Activated T-helper 17 cell treated with anti-CD3 and anti-CD28 coated beads, Interleukin-2, amount 50 U/mL, for 72 hours (primary cell): ENCODE data around the gene RNF126. TPM values are rescaled to one million over a fixed set of nuclear protein-coding genes. Genes with fewer than 3 reads are reported as not detected.
"Not testable (repeated sequence)": the region's sequence is repeated elsewhere in the genome, so short reads cannot be mapped to it uniquely, and the experiment has no call there.

Source experiments
- ATAC-seq: fragments of 150-1000 bp; cut with Tn5 transposase; replicated peaks from 2 replicates; pipeline ENCODE4 v1.10.0; 2021; ENCODE audit warnings: mild to moderate bottlenecking, moderate library complexity
- H3K27ac Mint-ChIP-seq: one replicate; pipeline ENCODE4 v1.8.0; 2022; ENCODE audit warnings: mixed read lengths
- H3K27me3 Mint-ChIP-seq: one replicate; pipeline ENCODE4 v1.8.0; 2022; ENCODE audit warnings: mixed read lengths
- H3K36me3 Mint-ChIP-seq: one replicate; pipeline ENCODE4 v1.8.0; 2022; ENCODE audit warnings: low read depth, mild to moderate bottlenecking, mixed read lengths
- H3K4me1 Mint-ChIP-seq: one replicate; pipeline ENCODE4 v1.8.0; 2022; ENCODE audit warnings: mixed read lengths
- H3K4me3 Mint-ChIP-seq: one replicate; pipeline ENCODE4 v1.8.0; 2022; ENCODE audit warnings: mild to moderate bottlenecking, mixed read lengths
- H3K9me3 Mint-ChIP-seq: one replicate; pipeline ENCODE4 v1.8.0; 2022; ENCODE audit warnings: mixed read lengths
- total RNA-seq, 2 donors: library from RNA; stranded (reverse); gene quantifications; one replicate each; pipeline ENCODE4 v1.2.3, GENCODE V29; 2022

The RNF126 gene
- total RNA-seq: 100 to 1,000 TPM in 1 of 2 donors, 10 to 100 TPM in 1; 74.0 to 103 TPM

DNA sequence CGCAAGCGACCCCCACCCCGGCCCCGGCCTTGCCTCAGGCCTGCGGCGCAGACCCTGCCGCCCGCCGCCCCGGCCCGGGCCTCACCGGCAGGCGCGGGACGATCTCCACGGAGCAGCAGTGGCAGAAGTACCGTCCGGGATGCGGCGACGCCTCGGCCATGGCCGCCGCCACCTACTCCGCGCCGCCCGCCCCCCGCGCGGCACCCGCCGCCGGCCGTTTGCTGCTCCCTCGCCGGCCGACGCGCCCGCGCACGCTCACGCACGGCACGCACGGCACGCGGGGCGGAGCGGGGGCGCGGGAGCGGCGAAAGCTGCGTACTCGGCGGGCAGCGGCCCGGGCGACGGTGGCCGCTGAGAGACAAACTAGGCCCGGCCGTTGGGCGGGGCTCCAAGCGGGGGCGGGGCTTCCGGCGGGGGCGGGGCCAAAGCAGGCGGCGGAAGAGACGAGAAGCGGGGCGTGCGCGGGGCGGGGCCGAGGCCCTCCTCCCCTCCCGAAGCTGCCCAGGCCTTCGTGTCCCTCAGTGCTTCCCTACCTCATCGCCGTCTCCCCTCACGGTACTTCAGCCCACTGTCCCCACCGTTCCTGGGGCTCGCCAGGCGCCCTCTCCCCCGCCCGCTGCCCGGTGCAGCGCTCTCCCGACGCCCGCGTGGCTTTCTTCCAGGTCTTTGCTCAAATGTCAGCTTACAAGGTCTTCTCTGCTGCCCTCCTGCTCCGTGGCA is at the start of gene RNF126:
RNF126 (minus strand) TSS at position 253 of the 720 bp plus-strand sequence; CDS start at position 160, 93 bp downstream.
- Mint-ChIP-seq H3K9me3 (no peaks in the 10 kb centered on the region), H3K4me3 (peak within 1 kb of the TSS; percentile 98), H3K27me3 (no peaks in the 10 kb centered on the region), H3K27ac (peak within 1 kb of the TSS; percentile 95), H3K36me3 (peaks cover 38% of the 10 kb centered on the region), H3K4me1 (peaks cover 6% of the 10 kb centered on the region)
- ATAC-seq: peak; percentile 52

GRCh38 chr19:711254-711653 is 48.2 kb upstream of the RNF126 start:
- ATAC-seq: no peak
- no peak overlapping the region for H3K4me3 Mint-ChIP-seq
- H3K36me3 Mint-ChIP-seq: no peaks in the 10 kb centered on the region
- H3K9me3 Mint-ChIP-seq: peaks cover 5% of the 10 kb centered on the region
- H3K27ac Mint-ChIP-seq: no peak overlapping the region
- H3K27me3 Mint-ChIP-seq: peaks cover 10% of the 10 kb centered on the region
- no peaks in the 10 kb centered on the region for H3K4me1 Mint-ChIP-seq

DNA sequence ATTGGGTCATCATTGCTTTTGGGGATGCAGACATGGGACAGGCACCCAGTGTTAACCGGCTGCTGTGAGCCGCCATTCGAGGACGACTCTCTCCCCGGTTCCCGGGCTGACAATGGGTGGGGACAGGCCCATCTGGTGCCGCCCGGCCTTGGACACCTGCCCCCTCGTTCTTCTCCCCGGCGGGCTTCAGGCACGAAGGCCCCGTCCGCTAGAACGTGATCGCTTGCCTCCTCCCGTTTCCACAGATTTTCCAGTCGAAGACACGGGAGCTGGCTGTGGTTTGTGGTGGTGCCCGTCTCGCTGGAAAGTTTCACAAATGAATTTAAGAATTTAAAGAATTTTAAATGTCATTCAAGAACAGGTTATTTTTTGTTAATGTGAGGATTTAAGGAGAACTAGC is 47.8 kb upstream of the RNF126 start:
- Mint-ChIP-seq H3K27ac (no peak overlapping the region), H3K27me3 (peaks cover 8% of the 10 kb centered on the region), H3K36me3 (no peaks in the 10 kb centered on the region)

GRCh38 chr19:709965-710571 is 47.1 kb upstream of the RNF126 start:
- Mint-ChIP-seq H3K4me1 (no peaks in the 10 kb centered on the region), H3K36me3 (no peaks in the 10 kb centered on the region), H3K9me3 (no peaks in the 10 kb centered on the region), H3K27ac (no peak overlapping the region), H3K27me3 (peaks cover 5% of the 10 kb centered on the region), H3K4me3 (no peak overlapping the region)
- ATAC-seq: no peak

More for the DNA sequence above, 47.8 kb upstream of the RNF126 start:
- no peak overlapping the region for H3K4me3 Mint-ChIP-seq
- ATAC-seq: no peak
- H3K4me1 Mint-ChIP-seq: no peaks in the 10 kb centered on the region
- peaks cover 3% of the 10 kb centered on the region for H3K9me3 Mint-ChIP-seq

DNA sequence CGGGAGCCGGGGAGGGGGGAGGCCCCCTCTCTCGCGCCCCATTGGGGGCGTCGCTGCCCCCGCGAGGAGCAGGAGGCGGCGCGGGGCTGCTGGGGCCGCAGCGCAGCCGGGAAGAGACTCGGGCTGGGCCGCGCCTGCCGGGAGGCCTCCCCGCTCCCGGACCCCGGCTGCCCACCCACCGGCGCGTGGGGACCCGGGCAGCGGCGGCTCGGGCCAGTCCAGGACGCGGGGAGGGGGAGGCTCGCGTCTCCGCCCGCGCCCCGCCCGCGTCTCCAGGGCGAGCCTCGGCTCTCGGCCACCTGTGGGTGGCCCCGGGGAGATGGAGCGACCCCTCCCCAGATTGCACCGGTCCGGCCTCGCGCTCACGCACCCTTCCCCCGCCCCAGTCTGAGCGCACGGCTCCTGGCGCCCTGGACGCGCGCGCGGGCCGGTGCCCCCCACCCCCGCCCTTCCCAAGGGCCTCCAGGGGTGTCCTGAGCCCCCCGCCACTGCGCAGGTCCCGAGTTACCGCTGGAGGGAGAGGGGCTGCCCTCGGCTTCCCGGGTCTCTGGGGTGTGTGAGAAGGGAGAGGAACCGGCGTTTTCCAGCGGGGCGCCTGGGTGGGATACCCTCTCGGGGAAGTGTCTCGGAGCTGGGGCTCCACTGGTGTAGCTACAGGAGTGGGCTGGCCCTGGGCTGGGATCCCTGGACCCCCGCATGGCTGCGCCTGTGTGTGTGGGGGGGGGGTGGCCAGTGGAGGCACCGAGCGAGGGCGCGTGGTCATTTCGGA is 46.4 kb upstream of the RNF126 start:
- Mint-ChIP-seq H3K27ac (no peak overlapping the region), H3K9me3 (no peaks in the 10 kb centered on the region), H3K36me3 (no peaks in the 10 kb centered on the region), H3K27me3 (peaks cover 5% of the 10 kb centered on the region), H3K4me3 (no peak overlapping the region), H3K4me1 (no peaks in the 10 kb centered on the region)
- ATAC-seq: no peak

DNA sequence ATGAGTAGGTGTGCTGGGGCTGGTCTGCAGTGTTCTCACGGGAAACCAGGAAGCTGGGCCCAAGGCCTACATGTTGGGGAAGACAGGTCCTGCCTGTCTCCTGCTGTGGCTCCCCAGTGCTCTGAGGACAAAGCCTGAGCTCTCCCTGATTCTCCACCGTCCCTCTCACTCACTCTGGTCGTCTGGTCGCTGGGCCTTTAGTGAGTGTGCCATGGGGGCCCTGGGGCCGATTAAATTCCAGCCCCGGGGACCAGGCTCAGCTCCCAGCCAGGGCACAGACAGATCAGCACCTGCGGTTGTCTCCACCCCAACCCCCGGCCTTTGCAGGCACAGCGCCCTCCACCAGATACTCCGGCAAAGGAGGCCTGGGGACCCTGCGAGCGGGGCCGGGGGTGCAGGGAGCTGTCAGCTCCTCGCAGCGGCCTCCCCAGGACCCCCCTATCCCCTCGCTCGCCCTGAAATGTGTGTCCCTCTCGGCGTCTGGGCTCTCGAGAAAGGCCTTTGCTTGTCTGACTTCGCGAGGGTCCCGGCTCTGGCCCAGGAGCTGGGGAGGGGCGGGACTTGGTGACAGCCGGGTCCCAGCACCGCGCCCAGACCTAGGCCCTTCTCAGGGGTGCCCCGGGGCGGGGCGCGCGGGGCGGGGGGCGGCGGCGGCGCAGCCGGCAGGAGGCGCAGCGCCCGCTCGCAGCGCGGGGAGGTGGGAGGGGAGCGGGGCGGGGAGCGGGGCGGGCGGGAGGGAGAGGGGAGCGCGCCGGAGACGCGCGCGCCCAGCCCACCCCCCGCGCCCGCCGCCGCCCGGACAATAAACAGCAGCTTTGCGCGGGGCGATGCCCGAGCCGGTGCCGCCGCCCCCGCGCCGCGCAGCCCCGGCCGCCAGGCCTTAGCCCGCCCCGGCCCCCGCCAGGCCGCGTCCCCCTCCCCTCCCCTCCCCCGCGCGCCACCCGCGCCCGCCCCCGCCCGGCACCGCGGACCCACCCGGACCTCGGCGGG is 45.4 kb upstream of the RNF126 start, which contains the start of gene PALM:
PALM (plus strand) TSS at position 782 of the 990 bp plus-strand sequence. CDS start 212 bp downstream, outside the sequence.
- Mint-ChIP-seq H3K4me3 (no peak within 1 kb of the TSS), H3K36me3 (no peaks in the 10 kb centered on the region), H3K9me3 (no peaks in the 10 kb centered on the region), H3K27ac (no peak within 1 kb of the TSS), H3K4me1 (no peaks in the 10 kb centered on the region), H3K27me3 (peaks cover 5% of the 10 kb centered on the region)
- ATAC-seq: no peak

- Mint-ChIP-seq H3K27me3 (peaks cover 5% of the 10 kb centered on the region), H3K36me3 (no peaks in the 10 kb centered on the region), H3K4me1 (no peaks in the 10 kb centered on the region), H3K4me3 (no peak overlapping the region), H3K9me3 (no peaks in the 10 kb centered on the region), H3K27ac (no peak overlapping the region)
- ATAC-seq: no peak
Measured at GRCh38 chr19:704447-704741, 41.4 kb upstream of the RNF126 start.

DNA sequence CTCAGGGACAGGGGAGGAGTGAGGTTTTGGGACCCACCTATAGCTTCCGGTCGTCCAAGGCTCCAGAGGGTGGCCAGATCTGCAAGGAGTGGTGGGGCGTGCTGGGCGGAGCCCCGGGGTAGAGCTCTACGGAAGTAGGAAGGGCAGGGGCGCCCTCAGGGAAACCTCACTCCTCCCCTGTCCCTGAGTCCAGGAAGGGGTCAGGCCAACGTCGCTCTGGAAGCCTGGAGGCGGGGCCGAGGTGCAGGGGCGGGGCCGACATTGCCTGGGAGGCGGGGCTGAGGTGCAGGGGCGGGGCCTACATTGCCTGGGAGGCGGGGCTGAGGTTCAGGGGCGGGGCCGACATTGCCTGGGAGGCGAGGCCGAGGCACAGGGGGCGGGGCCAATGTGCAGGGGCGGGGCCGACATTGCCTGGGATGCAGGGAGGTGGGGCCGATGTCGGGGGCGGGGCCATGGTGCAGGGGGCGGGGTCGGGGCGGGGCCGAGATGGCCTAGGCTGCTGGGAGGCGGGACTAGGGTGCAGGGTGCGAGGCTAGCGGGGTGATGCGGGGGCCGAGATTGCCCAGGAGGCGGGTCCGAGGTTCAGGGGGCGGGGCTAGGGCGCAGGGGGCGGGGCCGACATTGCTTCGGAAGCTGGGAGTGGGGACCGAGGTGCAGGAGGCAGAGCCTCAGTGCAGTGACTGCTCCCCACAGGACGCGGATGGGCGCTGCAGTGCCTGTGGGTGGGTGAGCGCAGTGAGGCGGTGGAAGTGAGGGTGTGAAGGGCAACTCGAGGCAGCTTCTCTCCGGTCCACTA is 40.8 kb upstream of the RNF126 start:
- Mint-ChIP-seq H3K9me3 (no peaks in the 10 kb centered on the region), H3K4me3 (peak overlapping the region; percentile 14), H3K27me3 (peaks cover 5% of the 10 kb centered on the region), H3K4me1 (no peaks in the 10 kb centered on the region), H3K27ac (peak overlapping the region; percentile 16), H3K36me3 (no peaks in the 10 kb centered on the region)
- peak; percentile 76 for ATAC-seq

DNA sequence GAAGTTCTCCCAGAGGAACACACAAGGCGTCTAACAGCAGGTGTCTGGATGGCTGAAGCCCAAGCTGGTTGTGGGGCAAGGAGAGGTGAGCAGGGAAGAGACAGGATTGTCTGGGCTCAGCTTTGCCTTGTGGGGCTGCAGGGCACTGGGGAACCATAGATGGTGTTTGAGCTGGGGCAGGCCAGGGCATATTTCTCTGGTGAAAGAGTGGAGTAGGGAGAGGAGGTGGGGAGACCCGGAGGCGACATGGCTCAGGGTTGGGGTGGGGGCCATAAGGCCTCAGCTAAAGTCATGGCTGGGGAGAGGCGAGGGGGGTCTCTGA is 40.3 kb upstream of the RNF126 start:
- Mint-ChIP-seq H3K9me3 (no peaks in the 10 kb centered on the region), H3K27me3 (peaks cover 5% of the 10 kb centered on the region), H3K27ac (peak overlapping the region; percentile 16), H3K4me1 (no peaks in the 10 kb centered on the region), H3K36me3 (no peaks in the 10 kb centered on the region), H3K4me3 (peak overlapping the region; percentile 14)
- ATAC-seq: no peak

GRCh38 chr19:702847-703246 is 39.8 kb upstream of the RNF126 start:
- H3K4me3 Mint-ChIP-seq: peak overlapping the region; percentile 14
- ATAC-seq, H3K27me3 Mint-ChIP-seq, H3K27ac Mint-ChIP-seq, H3K4me1 Mint-ChIP-seq, H3K9me3 Mint-ChIP-seq, H3K36me3 Mint-ChIP-seq: not testable (repeated sequence)

DNA sequence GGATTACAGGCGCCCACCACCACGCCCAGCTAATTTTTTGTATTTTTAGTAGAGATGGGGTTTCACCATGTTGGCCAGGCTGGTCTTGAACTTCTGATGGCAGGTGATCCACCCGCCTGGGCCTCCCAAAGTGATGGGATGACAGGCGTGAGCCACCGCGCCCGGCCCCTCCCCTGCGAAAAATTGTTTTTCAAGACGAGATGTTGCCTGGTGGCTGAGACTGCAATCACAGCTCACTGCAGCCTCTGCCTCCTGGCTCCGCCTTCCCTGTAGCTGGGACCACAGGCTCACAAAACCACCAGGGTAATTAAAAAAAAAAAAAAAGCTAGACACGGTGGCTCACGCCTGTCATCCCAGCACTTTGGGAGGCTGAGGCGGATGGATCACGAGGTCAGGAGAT is 36.9 kb upstream of the RNF126 start:
- not testable (repeated sequence) for H3K27me3 Mint-ChIP-seq, H3K27ac Mint-ChIP-seq, H3K9me3 Mint-ChIP-seq, ATAC-seq, H3K4me1 Mint-ChIP-seq, H3K36me3 Mint-ChIP-seq, H3K4me3 Mint-ChIP-seq

DNA sequence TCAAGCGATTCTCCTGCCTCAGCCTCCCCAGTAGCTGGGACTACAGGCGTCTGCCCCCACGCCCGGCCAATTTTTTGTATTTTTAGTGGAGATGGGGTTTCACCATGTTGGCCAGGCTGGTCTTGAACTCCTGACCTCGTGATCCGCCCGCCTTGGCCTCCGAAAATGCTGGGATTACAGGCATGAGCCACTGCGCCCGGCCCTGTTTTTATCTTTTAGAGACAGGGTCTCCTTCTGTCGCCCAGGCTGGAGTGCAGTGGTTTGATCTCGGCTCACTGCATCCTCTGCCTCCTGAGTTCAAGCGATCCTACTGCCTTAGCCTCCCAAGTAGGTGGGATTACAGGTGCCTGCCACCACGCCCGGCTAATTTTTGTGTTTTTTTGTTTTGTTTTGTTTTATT is 35.5 kb upstream of the RNF126 start:
- H3K4me3 Mint-ChIP-seq, H3K27me3 Mint-ChIP-seq, ATAC-seq, H3K4me1 Mint-ChIP-seq, H3K36me3 Mint-ChIP-seq, H3K27ac Mint-ChIP-seq, H3K9me3 Mint-ChIP-seq: not testable (repeated sequence)

GRCh38 chr19:695352-695949 is 32.4 kb upstream of the RNF126 start, which contains the start of gene PRSS57:
TSS of gene PRSS57 (minus strand) at chr19:695452. CDS start at chr19:695430, 22 bp downstream.
- no peak within 1 kb of the TSS for H3K4me3 Mint-ChIP-seq
- H3K4me1 Mint-ChIP-seq: no peaks in the 10 kb centered on the region
- H3K9me3 Mint-ChIP-seq: no peaks in the 10 kb centered on the region
- peaks cover 3% of the 10 kb centered on the region for H3K27me3 Mint-ChIP-seq
- no peaks in the 10 kb centered on the region for H3K36me3 Mint-ChIP-seq
- H3K27ac Mint-ChIP-seq: no peak within 1 kb of the TSS
- ATAC-seq: no peak
